Esophagus squamous epithelium (tissue), 4 donors: ENCODE measurements around the gene SPC24.
"Not testable (repeated sequence)": the region's sequence is repeated elsewhere in the genome, so short reads cannot be mapped to it uniquely, and the experiment has no call there.

ENCODE experiments used
- CTCF ChIP-seq, 6 experiments: fragments of 450-650 bp in 4 of 6; fragments of 200-600 bp in 2 of 6; sonication (generic) in 2 of 6; IDR thresholded peaks; one replicate each; pipeline ENCODE4 v1.5.1; 2016 to 2019; ENCODE audit warnings: antibody characterized with exemption in 6 of 6, mild to moderate bottlenecking in 4 of 6, moderate library complexity in 4 of 6
- POLR2A ChIP-seq, 4 donors: fragments of 450-650 bp; IDR thresholded peaks; one replicate each; pipeline ENCODE4 v1.6.1; 2017; ENCODE audit warnings: antibody characterized with exemption in 4 of 4, mild to moderate bottlenecking in 4 of 4, moderate library complexity in 3 of 4

- not testable (repeated sequence) for TF ChIP-seq CTCF, POLR2A (IDR thresholded peaks at IDR 0.05)
These were observed 51.9 kb downstream of the SPC24 start for GRCh38 chr19:11103667-11104066.
